ENCODE measurements around the gene DIP2B. TPM values are rescaled to one million over a fixed set of nuclear protein-coding genes. Genes with fewer than 3 reads are reported as not detected.

The DIP2B gene
- total RNA-seq, 1 experiment from 2014 or later, result 20.0 TPM

DNA sequence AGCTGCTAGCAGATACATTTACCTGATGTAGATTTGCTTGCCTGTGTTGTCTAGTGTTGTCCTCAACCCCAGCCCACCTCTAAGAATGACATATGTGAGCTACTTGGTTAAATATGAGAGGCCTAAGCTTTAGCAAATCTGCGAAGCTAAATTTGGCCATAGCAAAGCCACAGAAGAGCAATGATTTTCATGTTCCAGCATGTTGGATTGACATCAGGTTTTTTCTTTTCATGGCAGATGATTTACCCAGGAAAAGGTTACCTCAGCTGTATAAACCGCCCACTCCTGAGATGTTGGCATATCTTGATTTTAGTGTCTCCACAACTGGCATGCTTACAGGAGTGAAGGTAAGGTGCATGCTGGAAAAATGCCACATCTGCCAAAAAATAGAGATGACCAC is 222.7 kb downstream of the DIP2B start:
- Histone ChIP-seq H3K4ac (ENCODE audit: low read depth, low read length) (no peak overlapping the region), H4K5ac (ENCODE audit: insufficient read length, low read depth, low read length) (no peak overlapping the region), H3K4me2 (ENCODE audit: insufficient read depth, insufficient read length, low read length) (no peak overlapping the region), H3K23me2 (ENCODE audit: insufficient read length, low read depth, low read length, poor library complexity, severe bottlenecking) (no peaks in the 10 kb centered on the region), H3K23ac (ENCODE audit: insufficient read length, low read depth, low read length) (no peak overlapping the region), H4K8ac (replicated peaks; ENCODE audit: insufficient read length, low read depth, low read length) (no peak overlapping the region), H4K20me1 (ENCODE audit: control insufficient read depth, insufficient read depth, insufficient read length) (no peaks in the 10 kb centered on the region), H3K9me3 (ENCODE audit: control insufficient read depth, low read depth, low read length) (no peaks in the 10 kb centered on the region), H3K18ac (ENCODE audit: insufficient read length, low read depth, low read length) (no peak overlapping the region), H3K56ac (ENCODE audit: insufficient read length, low read depth, low read length) (no peak overlapping the region), H2AK5ac (ENCODE audit: insufficient read length, low read length) (no peak overlapping the region), H2BK12ac (ENCODE audit: insufficient read length, low read depth, low read length) (no peak overlapping the region), H3K27ac (ENCODE audit: insufficient read length, low read depth, low read length) (no peak overlapping the region), H3K4me1 (ENCODE audit: insufficient read depth, low read length) (no peaks in the 10 kb centered on the region), H3T11ph (ENCODE audit: low read length) (no peak overlapping the region), H3K14ac (ENCODE audit: insufficient read depth, low read length) (no peak overlapping the region), H2BK15ac (ENCODE audit: low read depth, low read length) (no peak overlapping the region), H3K79me2 (ENCODE audit: insufficient read depth, low read length) (no peaks in the 10 kb centered on the region), H2BK5ac (ENCODE audit: insufficient read length, low read length) (no peak overlapping the region), H2BK120ac (ENCODE audit: low read depth, low read length, poor library complexity, severe bottlenecking) (no peak overlapping the region), H4K91ac (ENCODE audit: insufficient read length, low read depth, low read length) (no peak overlapping the region), H2AFZ (ENCODE audit: low read length) (no peak overlapping the region), H3K9ac (ENCODE audit: extremely low read depth, insufficient read length, low read length) (no peak overlapping the region), H3K27me3 (ENCODE audit: insufficient read depth, low read length) (no peaks in the 10 kb centered on the region), H3K79me1 (ENCODE audit: insufficient read depth, low read depth, low read length, poor library complexity, severe bottlenecking) (no peaks in the 10 kb centered on the region), H2BK20ac (ENCODE audit: low read depth, low read length, poor library complexity, severe bottlenecking) (no peak overlapping the region)
- no peak overlapping the region for H3K4me3 Mint-ChIP-seq
- no peak for DNase-seq
- no peaks in the 10 kb centered on the region for H3K27me3 Mint-ChIP-seq (ENCODE audit: low read depth)
- H3K27ac Mint-ChIP-seq, result no peak overlapping the region
- H3K36me3 Mint-ChIP-seq (ENCODE audit: insufficient read depth in 1 of 3, low read depth in 3 of 3), result peaks cover 26 to 64% (median 61%) of the 10 kb centered on the region in 3 experiments; a peak in 6 of 7 replicates
- no CpG with 5 or more reads among the region's 2 CpGs for WGBS (ENCODE audit: extremely low coverage, insufficient read length, low lambda C conversion rate)
- H3K4me1 Mint-ChIP-seq, result no peaks in the 10 kb centered on the region
- TF ChIP-seq CTCF (conservative IDR thresholded peaks at IDR 0.05), result no peak
- no peaks in the 10 kb centered on the region for H3K9me3 Mint-ChIP-seq

Data from H9 (cell line).